ENCODE data around the gene SPTBN4.

SPTBN4 gene

GRCh38 chr19:40464059-40465024 is 2.5 kb upstream of the SPTBN4 start (continued):
- TF ChIP-seq ZNF677 (tag by site-specific recombination; IDR thresholded peaks at IDR 0.05) (peak; percentile 5; the same call in 1 of the 2 replicates), ZNF302 (tag by site-specific recombination; IDR thresholded peaks at IDR 0.05; ENCODE audit: low read depth) (no peak), KLF9 (tag by site-specific recombination; IDR thresholded peaks at IDR 0.05; ENCODE audit: low read depth) (peak; percentile 20; the same call in 1 of the 2 replicates), MEIS1 (CRISPR knock-in tag; IDR thresholded peaks at IDR 0.05; ENCODE audit: borderline replicate concordance) (no peak), KLF16 (tag by site-specific recombination; IDR thresholded peaks at IDR 0.05) (peak; percentile 60; the same call in 1 of the 2 replicates), ZNF521 (tag by site-specific recombination; IDR thresholded peaks at IDR 0.05) (no peak), ZNF624 (tag by site-specific recombination; IDR thresholded peaks at IDR 0.05) (no peak), SALL2 (tag by site-specific recombination; IDR thresholded peaks at IDR 0.05; ENCODE audit: borderline replicate concordance) (no peak), SETDB1 (IDR thresholded peaks at IDR 0.05; ENCODE audit: insufficient read length, low read length) (no peak), RBAK (tag by site-specific recombination; IDR thresholded peaks at IDR 0.05) (no peak), OVOL3 (tag by site-specific recombination; IDR thresholded peaks at IDR 0.05) (no peak; the same call in 1 of the 2 replicates), ZSCAN30 (tag by site-specific recombination; IDR thresholded peaks at IDR 0.05) (peak; percentile 89), ZNF610 (tag by site-specific recombination; IDR thresholded peaks at IDR 0.05; ENCODE audit: borderline replicate concordance) (no peak; the same call in 1 of the 2 replicates), SP7 (tag by site-specific recombination; IDR thresholded peaks at IDR 0.05) (peak; percentile 86), ZBTB17 (tag by site-specific recombination; IDR thresholded peaks at IDR 0.05) (peak; percentile 84), SP3 (tag by site-specific recombination; IDR thresholded peaks at IDR 0.05) (peak; percentile 29; the same call in 1 of the 2 replicates), ZNF248 (tag by site-specific recombination; IDR thresholded peaks at IDR 0.05) (no peak), HOXA7 (CRISPR knock-in tag; IDR thresholded peaks at IDR 0.05; ENCODE audit: borderline replicate concordance) (no peak), ZNF146 (tag by site-specific recombination; IDR thresholded peaks at IDR 0.05) (no peak), ZNF155 (tag by site-specific recombination; IDR thresholded peaks at IDR 0.05) (no peak), KLF8 (tag by site-specific recombination; IDR thresholded peaks at IDR 0.05) (peak; percentile 90), ZNF707 (tag by site-specific recombination; IDR thresholded peaks at IDR 0.05) (no peak), ZNF24 (tag by site-specific recombination; IDR thresholded peaks at IDR 0.05) (peak; percentile 87), ZNF658 (tag by site-specific recombination; IDR thresholded peaks at IDR 0.05) (no peak), ZNF629 (tag by site-specific recombination; IDR thresholded peaks at IDR 0.05) (peak; percentile 42; the same call in 1 of the 2 replicates), TCF7L2 (IDR thresholded peaks at IDR 0.05; ENCODE audit: borderline replicate concordance, low read depth, low read length) (no peak), ZNF16 (tag by site-specific recombination; IDR thresholded peaks at IDR 0.05; ENCODE audit: low read depth) (no peak), ZNF548 (tag by site-specific recombination; IDR thresholded peaks at IDR 0.05) (0 out of 2 replicates have a peak, but pooled peaks have one; percentile 33)
- TF ChIP-seq, protein P1, sequence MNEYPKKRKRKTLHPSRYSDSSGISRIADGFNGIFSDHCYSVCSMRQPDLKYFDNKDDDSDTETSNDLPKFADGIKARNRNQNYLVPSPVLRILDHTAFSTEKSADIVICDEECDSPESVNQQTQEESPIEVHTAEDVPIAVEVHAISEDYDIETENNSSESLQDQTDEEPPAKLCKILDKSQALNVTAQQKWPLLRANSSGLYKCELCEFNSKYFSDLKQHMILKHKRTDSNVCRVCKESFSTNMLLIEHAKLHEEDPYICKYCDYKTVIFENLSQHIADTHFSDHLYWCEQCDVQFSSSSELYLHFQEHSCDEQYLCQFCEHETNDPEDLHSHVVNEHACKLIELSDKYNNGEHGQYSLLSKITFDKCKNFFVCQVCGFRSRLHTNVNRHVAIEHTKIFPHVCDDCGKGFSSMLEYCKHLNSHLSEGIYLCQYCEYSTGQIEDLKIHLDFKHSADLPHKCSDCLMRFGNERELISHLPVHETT (tag by site-specific recombination; IDR thresholded peaks at IDR 0.05): no peak; the same call in 1 of the 2 replicates
- TF ChIP-seq, protein P2, sequence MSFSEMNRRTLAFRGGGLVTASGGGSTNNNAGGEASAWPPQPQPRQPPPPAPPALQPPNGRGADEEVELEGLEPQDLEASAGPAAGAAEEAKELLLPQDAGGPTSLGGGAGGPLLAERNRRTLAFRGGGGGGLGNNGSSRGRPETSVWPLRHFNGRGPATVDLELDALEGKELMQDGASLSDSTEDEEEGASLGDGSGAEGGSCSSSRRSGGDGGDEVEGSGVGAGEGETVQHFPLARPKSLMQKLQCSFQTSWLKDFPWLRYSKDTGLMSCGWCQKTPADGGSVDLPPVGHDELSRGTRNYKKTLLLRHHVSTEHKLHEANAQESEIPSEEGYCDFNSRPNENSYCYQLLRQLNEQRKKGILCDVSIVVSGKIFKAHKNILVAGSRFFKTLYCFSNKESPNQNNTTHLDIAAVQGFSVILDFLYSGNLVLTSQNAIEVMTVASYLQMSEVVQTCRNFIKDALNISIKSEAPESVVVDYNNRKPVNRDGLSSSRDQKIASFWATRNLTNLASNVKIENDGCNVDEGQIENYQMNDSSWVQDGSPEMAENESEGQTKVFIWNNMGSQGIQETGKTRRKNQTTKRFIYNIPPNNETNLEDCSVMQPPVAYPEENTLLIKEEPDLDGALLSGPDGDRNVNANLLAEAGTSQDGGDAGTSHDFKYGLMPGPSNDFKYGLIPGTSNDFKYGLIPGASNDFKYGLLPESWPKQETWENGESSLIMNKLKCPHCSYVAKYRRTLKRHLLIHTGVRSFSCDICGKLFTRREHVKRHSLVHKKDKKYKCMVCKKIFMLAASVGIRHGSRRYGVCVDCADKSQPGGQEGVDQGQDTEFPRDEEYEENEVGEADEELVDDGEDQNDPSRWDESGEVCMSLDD (tag by site-specific recombination; IDR thresholded peaks at IDR 0.05): peak; percentile 40
- TF ChIP-seq, protein P3, sequence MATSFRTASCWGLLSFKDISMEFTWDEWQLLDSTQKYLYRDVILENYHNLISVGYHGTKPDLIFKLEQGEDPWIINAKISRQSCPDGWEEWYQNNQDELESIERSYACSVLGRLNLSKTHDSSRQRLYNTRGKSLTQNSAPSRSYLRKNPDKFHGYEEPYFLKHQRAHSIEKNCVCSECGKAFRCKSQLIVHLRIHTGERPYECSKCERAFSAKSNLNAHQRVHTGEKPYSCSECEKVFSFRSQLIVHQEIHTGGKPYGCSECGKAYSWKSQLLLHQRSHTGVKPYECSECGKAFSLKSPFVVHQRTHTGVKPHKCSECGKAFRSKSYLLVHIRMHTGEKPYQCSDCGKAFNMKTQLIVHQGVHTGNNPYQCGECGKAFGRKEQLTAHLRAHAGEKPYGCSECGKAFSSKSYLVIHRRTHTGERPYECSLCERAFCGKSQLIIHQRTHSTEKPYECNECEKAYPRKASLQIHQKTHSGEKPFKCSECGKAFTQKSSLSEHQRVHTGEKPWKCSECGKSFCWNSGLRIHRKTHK (tag by site-specific recombination; IDR thresholded peaks at IDR 0.05): no peak
- TF ChIP-seq, protein P4, sequence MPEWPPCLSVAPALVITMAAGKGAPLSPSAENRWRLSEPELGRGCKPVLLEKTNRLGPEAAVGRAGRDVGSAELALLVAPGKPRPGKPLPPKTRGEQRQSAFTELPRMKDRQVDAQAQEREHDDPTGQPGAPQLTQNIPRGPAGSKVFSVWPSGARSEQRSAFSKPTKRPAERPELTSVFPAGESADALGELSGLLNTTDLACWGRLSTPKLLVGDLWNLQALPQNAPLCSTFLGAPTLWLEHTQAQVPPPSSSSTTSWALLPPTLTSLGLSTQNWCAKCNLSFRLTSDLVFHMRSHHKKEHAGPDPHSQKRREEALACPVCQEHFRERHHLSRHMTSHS (tag by site-specific recombination; IDR thresholded peaks at IDR 0.05): no peak
- TF ChIP-seq, protein P5, sequence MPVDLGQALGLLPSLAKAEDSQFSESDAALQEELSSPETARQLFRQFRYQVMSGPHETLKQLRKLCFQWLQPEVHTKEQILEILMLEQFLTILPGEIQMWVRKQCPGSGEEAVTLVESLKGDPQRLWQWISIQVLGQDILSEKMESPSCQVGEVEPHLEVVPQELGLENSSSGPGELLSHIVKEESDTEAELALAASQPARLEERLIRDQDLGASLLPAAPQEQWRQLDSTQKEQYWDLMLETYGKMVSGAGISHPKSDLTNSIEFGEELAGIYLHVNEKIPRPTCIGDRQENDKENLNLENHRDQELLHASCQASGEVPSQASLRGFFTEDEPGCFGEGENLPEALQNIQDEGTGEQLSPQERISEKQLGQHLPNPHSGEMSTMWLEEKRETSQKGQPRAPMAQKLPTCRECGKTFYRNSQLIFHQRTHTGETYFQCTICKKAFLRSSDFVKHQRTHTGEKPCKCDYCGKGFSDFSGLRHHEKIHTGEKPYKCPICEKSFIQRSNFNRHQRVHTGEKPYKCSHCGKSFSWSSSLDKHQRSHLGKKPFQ (tag by site-specific recombination; IDR thresholded peaks at IDR 0.05): no peak

Measured in HEK293 (cell line).